NCI-H446 (cell line): ENCODE measurements around the gene HIVEP1.
"Not testable (repeated sequence)": the region's sequence is repeated elsewhere in the genome, so short reads cannot be mapped to it uniquely, and the experiment has no call there.

Experiments
- DNase-seq, 2 experiments: peaks; one replicate each; lab custom pipeline; 2025; lab: John Stamatoyannopoulos, UW

Gene HIVEP1

GRCh38 chr6:12160326-12160725, 148.2 kb downstream of the HIVEP1 start:
- DNase-seq: no peak

GRCh38 chr6:12162213-12162612, 150.1 kb downstream of the HIVEP1 start:
- DNase-seq: no peak

DNA sequence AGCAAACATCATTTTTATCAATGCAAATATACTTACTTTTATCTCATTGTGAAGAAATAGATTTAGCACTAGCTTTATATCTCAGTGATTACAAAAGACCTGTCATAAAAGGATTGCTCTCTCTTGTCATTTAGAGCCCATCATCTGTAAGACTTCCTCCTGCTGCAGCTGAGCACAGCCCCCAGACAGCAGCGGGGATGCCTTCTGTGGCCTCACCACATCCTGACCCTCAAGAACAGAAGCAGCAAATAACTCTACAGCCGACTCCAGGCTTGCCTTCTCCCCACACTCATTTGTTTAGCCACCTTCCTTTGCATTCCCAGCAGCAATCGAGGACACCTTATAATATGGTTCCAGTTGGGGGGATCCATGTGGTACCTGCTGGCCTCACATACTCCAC, 151.0 kb downstream of the HIVEP1 start:
- no peak for DNase-seq

DNA sequence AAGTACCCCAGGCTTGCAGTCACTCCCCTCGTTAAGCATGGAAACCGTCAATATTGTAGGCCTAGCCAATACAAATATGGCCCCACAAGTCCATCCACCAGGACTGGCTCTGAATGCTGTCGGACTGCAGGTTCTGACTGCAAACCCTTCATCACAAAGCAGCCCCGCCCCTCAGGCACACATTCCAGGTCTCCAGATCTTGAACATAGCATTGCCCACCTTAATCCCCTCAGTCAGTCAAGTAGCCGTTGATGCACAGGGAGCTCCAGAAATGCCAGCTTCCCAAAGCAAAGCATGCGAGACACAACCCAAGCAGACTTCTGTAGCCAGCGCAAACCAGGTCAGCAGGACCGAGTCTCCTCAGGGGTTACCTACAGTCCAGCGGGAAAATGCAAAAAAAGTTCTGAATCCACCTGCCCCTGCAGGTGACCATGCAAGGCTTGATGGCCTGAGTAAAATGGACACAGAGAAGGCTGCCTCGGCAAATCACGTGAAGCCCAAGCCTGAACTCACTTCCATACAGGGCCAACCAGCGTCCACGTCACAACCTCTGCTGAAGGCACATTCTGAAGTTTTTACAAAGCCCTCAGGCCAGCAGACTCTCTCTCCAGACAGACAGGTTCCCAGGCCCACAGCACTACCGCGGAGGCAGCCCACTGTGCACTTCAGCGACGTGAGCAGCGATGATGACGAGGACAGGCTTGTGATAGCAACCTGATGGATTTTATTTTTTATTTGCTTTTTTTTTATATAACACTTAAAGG, 151.8 kb downstream of the HIVEP1 start:
- no peak for DNase-seq

DNA sequence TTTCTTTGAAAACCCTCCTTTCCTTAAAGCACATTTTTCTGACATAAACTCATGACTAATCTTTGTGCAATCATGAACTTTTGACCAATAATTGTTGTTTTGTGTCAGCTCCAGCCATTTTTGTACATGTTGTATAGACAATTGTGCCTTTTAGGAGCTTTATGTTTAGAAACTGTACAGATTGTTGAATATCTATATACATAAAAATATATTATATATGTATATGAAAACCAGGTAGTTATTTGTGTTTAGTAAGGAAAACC, 152.3 kb downstream of the HIVEP1 start:
- DNase-seq: no peak

DNA sequence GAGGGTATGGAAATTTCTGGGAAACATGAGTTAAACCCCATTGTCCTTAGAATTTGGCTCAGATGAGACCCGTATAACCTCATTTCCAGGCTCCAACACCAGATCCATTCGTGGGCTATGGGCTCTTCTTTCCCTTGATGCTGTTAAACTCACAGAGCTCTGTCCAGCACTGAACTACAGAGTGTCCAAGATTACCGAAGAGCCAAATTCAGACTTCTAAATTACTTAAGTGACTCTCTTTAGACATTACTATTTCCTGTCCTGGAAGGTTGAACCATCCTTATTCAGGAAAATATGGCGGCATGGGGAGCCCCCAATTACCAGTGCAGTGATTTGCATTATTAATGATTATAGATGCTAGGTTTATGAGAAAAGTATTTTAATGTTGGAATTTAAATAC, 153.2 kb downstream of the HIVEP1 start:
- no peak for DNase-seq

DNA sequence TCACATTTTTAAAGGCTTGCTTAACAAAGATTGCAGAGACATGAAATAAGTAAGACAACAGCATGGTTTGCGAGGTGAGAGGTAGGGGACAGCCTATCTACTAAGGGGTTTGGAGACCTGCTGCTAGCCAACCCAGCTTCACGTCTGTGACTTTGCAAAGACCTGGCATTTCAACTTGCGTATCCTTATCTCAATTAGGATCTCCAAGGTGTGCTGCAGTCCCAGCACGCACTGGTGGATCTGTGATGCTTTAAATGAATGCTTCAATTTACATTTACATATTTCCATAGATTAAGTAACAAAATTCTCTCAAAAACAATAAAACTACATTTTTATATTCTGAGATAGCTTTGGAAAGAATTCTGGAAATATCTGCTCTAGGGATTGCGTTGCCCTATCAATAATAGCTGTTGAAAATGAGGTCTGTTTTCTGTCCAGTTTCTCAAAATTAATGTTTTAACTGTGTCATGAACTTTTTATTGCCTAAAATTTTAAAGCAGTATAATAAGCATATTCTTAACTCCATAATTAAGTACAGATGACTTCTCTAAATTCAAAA, 153.7 kb downstream of the HIVEP1 start:
- no peak for DNase-seq

- no peak for DNase-seq
Observed at GRCh38 chr6:12169377-12169776, 157.3 kb downstream of the HIVEP1 start.

GRCh38 chr6:12170351-12171092, 158.4 kb downstream of the HIVEP1 start:
- DNase-seq: no peak

DNA sequence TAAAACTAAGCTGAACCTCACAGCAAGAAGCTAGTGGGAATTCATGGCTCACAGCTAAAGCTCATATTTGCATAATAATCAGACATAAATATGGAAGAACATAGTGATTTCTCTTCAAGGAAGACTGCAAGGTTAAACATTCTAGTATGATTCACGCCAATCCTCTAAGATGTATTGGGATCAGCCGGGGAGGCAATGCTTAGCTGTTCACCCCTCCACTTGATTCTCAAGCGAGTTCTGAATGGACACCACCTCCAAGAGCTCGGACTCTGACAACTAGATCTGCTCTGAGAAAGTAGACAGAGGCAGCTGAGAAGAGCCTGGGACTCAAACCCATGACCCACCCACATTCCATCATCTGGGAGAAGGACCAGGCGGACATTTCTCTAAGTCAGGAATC, 159.6 kb downstream of the HIVEP1 start:
- no peak for DNase-seq

- DNase-seq: no peak
Observed at GRCh38 chr6:12172572-12172971, 160.5 kb downstream of the HIVEP1 start.

DNA sequence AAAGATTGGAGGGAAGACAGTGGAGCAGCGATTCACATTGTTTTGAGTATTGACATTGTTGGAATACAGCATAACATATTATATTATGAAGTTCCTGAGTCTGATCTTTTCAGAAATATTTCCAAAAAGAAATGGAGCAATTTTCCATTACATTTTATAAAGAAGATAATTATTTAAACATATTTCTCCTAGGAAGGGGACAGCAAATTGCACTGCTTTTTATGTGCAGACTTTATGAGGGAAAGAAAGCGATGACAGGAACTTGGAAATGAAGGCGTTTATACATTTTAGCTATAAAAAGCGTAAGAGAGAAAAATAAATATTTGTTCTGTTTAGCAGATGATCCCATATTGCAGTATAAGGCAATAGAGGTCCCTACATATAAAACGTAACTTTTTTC, 161.1 kb downstream of the HIVEP1 start:
- DNase-seq: no peak

DNA sequence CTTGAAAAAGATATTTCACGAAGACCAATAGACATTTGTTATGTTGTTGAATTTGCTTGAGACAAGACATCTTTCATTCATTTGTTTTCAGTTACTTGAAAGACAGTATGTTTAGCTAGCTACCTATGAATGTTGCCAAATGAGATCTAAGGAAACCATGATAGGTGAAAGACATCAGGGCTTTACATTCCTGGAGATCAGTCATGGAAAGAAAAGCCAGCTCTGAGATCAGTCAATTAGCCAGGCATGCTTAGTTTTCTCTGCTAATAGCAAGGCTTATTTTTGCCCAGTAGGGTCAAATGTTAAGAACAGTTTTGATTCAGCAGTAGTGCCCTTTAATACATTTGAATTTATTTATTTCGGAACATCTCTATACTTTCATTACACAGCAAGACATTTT, 161.5 kb downstream of the HIVEP1 start:
- no peak for DNase-seq

GRCh38 chr6:12174878-12175277, 162.8 kb downstream of the HIVEP1 start:
- no peak for DNase-seq

DNA sequence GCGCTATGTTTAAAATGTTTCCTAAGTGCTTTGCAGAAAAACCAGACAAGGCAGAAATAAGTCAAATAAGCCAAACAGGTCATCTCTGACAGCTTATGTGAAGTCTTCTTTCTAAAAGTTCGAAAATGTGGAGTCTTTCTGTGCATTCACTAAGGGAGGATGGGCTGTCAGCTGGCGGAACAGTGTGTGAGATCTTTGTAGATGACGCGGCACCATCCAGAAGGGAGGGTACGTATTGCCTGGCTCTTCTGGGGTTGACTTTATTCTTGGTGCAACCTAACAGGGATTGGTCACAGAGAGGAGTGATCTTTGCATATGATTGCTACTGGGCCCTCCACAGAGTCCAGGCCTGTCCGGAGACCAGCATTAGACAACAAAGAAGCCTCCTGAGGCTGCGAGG, 163.5 kb downstream of the HIVEP1 start:
- DNase-seq: no peak

- DNase-seq: not testable (repeated sequence)
Observed at GRCh38 chr6:12176782-12177181, 164.7 kb downstream of the HIVEP1 start.

DNA sequence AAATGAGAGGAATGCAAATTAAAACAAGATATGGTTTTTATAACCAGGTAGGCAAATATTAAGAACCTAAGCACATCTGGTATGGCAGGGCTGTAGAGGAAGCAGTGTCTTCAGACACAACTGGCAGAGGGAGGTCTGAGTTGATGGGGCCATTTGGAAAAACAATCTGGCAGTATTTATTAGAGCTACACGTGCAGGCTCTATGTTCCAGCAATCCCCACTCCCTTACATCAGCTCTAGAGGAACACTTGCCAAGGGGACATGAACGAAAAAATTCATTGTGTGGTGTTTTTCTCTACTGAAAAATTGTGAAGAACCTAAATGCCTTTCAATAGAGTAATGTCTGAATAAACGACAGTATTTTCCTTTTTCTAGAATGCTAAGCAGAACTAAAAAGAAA, 166.4 kb downstream of the HIVEP1 start:
- no peak for DNase-seq

DNA sequence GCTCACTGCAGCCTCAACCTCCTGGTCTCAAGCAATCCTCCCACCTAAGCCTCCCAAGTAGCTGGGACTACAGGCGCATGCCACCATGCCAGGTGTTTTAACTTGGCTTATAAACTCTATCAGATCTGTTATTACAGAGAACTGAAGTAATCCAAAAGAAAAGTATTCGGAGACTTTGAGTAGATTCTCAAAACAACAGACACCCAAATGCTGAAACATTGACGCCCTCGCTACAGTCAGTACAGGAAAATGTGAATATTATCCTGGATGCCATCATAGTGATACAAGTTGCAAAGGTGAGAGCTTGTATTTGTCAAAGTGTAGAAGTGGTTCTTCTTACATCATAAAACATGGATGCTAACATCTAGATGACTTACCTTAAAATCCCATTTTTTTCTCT, 169.4 kb downstream of the HIVEP1 start:
- no peak for DNase-seq

GRCh38 chr6:12182676-12183075, 170.6 kb downstream of the HIVEP1 start:
- no peak for DNase-seq

DNA sequence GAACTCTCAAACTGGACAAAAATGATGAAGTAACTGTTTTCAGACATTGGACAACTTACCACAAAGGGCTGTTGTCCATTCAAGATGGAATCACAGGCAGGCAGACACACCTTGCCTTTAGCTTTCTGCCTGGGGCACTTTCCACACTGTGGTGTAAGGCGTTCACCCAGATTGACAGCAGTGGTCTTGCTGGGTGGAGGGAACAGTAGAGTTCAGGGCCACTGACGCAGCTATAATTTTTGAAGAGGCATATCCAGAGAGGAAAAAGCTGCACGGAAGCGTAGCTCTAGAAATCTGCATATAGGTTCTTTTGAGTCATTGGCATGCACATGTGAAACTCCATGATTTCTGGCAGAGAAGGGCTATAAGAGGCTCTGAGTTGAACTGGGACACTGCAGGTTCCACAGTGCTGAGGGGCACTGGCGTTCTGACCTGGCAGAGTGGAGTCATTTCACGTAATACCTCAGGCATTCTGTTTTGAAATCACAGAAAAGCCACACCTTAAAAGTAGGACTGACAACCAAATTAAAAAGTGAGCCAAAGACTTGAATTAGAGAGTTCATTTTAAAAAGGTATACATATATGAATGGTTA, 173.1 kb downstream of the HIVEP1 start:
- DNase-seq: no peak

DNA sequence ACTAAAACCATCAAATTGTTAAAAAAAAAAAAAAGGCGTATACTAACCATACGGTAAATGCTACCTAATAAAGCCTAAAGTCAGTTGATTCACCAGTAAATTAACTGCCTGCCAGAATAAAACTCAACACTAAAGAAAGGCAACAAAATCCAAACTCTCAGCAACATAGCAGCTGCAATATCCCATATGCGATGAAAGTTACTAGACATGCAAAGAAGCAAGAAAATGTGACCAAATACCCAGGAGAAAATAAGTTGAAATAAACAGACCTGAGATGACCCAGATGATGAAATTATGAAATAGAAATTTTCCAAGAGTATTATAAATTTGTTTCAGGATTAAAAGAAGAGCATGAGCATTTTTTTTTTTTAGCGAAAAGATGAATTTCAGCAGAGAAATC, 174.4 kb downstream of the HIVEP1 start:
- no peak for DNase-seq

DNA sequence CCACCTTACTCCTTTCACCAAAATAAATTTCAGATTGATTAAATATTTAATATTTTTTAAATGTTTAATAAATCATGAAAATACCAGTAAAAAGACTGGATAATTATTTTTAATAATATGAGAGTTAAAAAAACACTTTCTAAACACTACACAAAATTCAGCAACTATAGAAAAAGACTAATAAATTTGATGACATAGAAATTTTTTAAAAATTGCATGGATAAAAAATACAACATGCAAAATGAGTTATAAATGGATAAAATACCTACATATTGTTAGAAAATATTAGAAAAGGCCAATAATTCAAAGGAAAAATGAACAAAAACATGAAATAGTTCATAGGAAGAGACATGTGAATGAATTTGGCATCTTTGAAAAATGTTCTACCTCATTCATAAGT, 177.0 kb downstream of the HIVEP1 start:
- DNase-seq: no peak

GRCh38 chr6:12189661-12190060, 177.5 kb downstream of the HIVEP1 start:
- no peak for DNase-seq
